Fibroblast of skin of left biceps (primary cell): ENCODE results near the gene HOGA1.

Experiments
- DNase-seq, 2 experiments: peaks; one replicate each; pipeline ENCODE4 v3.0.0-alpha.2; 2013; ENCODE audit warnings: low read depth in 2 of 2

HOGA1 gene

GRCh38 chr10:97584060-97584797, at the start of gene HOGA1:
Gene HOGA1, plus strand, starts transcription at chr10:97584389. Its CDS starts 315 bp downstream, at chr10:97584704.
- DNase-seq: no peak

- no peak for DNase-seq
These were observed 49.3 kb upstream of the HOGA1 start for GRCh38 chr10:97534746-97535367.

GRCh38 chr10:97537186-97537869, 46.9 kb upstream of the HOGA1 start:
- DNase-seq: no peak

GRCh38 chr10:97538411-97538810, 45.8 kb upstream of the HOGA1 start:
- DNase-seq: no peak

- no peak for DNase-seq
These were observed 45.4 kb upstream of the HOGA1 start for GRCh38 chr10:97538839-97539238.

- DNase-seq: peak; percentile 65 to 69
These were observed 44.5 kb upstream of the HOGA1 start for GRCh38 chr10:97539523-97540200.

GRCh38 chr10:97540669-97541500, 43.3 kb upstream of the HOGA1 start:
- no peak for DNase-seq

GRCh38 chr10:97542169-97543024, 41.8 kb upstream of the HOGA1 start:
- DNase-seq: peak; percentile 72 to 77

GRCh38 chr10:97543025-97543546, 41.1 kb upstream of the HOGA1 start:
- peak; percentile 86 to 87 for DNase-seq

GRCh38 chr10:97546456-97547270, 37.5 kb upstream of the HOGA1 start:
- DNase-seq: no peak

GRCh38 chr10:97547271-97547600, 37.0 kb upstream of the HOGA1 start:
- no peak for DNase-seq

GRCh38 chr10:97547962-97548361, 36.2 kb upstream of the HOGA1 start:
- no peak for DNase-seq

- no peak for DNase-seq
These were observed 35.2 kb upstream of the HOGA1 start for GRCh38 chr10:97548828-97549455.

GRCh38 chr10:97549587-97550322, 34.4 kb upstream of the HOGA1 start:
- no peak for DNase-seq

GRCh38 chr10:97550336-97551149, 33.6 kb upstream of the HOGA1 start:
- no peak for DNase-seq

- no peak for DNase-seq
These were observed 32.9 kb upstream of the HOGA1 start for GRCh38 chr10:97551271-97551670.

- peak in 1 of 2 experiments; percentile 24 for DNase-seq
These were observed 30.6 kb upstream of the HOGA1 start for GRCh38 chr10:97553575-97554031.
